GM18519 (cell line): ENCODE measurements around the gene DNPH1.

Experiments
- ATAC-seq: cut with Tn5 transposase; IDR thresholded peaks from one replicate; pipeline ENCODE4 v1.9.1; 2021; ENCODE audit warnings: mild to moderate bottlenecking, moderate library complexity; ENCODE audit not compliant: unreplicated experiment, low FRiP score

Gene DNPH1

DNA sequence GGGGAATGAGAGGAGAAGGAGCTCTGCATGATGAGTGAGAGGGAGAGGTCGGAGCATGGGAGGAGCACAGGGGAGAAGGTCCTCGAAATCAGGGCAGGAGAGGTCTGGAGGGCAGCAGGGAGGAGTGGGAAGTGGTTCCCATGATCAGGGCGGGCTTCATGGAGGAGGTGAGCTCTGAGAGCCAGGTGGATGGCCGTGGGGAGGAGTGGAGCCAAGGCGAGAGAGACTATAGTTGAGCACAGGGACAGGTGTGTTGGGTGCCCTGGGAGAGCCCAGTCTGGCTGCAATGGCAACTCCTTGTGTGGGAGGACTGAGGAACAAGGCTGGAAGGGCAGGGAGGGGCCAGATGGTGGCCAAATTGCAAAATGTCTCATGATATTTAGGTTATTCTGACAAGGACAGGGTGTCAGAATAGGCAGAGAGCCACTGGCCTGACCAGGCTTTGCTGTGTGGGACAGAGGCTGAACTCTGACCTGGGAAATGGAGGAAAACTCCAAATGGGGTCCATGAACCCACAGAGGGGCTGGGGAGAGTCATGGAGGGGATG is 35.4 kb upstream of the DNPH1 start:
- ATAC-seq, result no peak

DNA sequence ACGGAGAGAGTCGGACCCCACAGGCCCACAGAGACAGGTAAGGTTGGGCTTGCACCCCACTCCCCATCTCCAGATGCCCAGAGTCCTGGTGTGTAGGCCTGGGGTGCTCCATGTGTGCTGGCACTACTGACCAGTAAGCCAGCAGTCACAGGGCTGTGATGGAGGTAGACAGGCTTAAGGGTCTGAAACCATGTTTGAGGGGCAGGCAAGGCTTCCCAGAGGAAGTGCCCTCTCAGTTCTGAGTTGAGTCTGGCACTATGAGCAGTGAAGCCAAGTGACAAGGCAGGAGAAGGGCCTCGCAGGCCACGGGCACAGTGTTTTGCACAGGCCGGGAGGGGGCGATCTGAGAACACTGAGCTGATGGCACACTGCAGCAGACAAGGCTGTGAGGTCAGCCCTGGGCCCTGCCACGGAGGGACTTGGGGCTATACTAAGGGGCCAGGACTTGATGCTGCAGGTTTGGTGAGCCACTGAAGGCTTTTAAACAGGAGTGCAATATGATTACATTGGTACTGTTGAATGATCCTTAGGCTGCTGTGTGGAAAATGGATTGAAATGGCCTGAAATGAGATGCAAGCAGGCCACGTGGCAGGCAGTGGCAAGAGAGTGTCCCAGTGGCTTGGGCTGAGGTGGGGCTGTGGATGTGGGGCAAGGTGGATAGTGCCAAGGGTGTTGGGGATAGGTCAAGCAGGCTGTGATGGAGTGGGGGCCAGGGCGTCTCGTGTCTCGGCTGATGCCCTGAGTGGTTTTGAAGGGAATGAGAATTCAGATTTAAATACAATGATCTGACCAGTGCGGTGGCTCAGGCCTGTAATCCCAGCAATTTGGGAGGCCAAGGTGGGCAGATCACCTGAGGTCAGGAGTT is 34.3 kb upstream of the DNPH1 start:
- ATAC-seq, result no peak

DNA sequence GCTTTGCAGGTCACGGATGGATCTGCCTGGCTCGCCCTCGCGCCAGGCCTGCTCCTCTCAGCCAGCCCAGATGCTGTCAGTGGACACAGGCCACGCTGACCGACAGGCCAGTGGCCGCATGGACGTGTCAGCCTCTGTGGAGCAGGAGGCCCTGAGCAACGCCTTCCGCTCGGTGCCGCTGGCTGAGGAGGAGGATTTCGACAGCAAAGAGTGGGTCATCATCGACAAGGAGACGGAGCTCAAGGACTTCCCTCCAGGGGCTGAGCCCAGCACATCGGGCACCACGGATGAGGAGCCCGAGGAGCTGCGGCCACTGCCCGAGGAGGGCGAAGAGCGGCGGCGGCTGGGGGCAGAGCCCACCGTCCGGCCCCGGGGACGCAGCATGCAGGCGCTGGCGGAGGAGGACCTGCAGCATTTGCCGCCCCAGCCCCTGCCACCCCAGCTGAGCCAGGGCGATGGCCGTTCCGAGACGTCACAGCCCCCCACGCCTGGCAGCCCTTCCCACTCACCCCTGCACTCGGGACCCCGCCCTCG is 33.6 kb upstream of the DNPH1 start:
- no peak for ATAC-seq

DNA sequence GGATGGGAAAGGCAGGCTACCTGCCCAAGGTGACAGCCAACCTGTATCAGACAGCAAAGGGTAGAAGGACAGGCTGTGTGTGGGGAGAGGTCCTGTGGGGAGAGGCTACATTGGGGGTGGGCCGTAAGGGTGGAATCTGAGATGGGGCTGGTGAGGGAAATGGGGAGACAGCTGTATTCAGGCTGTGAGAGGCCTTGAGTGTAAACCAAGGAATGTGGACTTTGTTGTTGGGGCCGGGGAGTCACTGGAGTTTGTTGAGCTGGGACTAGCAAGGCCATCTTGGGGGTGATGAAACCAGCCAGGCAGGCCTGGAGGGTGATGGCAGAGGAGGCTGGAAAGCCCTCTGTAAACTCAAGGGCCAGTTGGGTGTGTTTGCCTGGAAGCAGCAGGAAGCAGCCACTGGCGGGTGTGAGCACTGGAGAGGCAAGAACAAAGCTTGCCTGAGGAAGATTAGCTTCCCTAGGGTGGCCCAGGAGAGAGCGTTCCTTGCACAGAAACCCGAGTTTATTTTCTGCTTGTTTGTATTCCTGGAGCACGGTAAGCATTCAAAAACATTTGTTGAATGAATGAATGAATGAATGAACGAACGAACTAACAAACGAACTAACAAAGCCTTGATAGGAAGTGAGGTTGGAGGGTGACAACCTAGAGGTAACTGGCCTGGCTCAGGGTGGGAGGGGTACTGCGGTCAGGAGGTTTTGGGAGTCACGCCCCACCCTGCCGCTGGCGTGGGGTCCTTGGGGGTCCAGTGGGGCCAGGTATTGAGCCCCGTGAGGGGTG is 32.9 kb upstream of the DNPH1 start:
- ATAC-seq, result no peak

DNA sequence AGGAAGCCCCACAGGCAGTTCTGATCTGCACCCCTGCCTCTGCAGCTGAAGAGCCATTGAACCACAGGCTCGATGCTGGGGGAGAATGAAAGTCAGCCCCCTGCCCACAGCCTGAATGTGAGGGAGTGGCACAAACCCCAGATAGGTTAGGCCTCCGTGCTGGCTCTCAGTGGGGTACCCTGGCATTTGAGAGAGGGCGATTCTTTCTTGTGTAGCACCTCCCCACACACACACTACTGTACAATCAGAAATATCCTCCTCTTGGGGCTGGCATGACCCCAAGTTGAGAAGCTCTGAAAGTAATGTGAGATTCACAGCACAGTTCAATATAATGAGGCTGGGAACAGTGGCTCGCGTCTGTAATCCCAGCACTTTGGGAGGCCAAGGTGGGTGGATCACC is 31.9 kb upstream of the DNPH1 start:
- ATAC-seq, result no peak

DNA sequence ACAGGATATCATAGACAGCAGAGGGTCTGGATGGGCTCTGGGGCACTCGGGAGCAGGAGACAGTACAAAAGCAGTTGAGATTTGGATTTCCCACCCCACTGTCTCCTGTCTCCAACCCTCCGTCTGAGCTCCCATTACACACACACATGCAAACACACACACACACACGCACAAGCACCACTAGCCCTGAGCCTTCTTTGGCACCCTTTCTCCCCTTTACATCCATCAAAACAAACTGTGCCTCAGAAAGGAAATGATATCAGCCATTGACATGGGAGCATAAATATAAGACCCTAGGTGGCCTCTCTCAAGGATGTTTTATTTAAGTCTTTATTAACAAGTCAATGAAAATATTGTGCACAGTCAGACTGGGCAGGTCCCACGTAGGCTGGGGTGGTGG is 31.5 kb upstream of the DNPH1 start:
- no peak for ATAC-seq

DNA sequence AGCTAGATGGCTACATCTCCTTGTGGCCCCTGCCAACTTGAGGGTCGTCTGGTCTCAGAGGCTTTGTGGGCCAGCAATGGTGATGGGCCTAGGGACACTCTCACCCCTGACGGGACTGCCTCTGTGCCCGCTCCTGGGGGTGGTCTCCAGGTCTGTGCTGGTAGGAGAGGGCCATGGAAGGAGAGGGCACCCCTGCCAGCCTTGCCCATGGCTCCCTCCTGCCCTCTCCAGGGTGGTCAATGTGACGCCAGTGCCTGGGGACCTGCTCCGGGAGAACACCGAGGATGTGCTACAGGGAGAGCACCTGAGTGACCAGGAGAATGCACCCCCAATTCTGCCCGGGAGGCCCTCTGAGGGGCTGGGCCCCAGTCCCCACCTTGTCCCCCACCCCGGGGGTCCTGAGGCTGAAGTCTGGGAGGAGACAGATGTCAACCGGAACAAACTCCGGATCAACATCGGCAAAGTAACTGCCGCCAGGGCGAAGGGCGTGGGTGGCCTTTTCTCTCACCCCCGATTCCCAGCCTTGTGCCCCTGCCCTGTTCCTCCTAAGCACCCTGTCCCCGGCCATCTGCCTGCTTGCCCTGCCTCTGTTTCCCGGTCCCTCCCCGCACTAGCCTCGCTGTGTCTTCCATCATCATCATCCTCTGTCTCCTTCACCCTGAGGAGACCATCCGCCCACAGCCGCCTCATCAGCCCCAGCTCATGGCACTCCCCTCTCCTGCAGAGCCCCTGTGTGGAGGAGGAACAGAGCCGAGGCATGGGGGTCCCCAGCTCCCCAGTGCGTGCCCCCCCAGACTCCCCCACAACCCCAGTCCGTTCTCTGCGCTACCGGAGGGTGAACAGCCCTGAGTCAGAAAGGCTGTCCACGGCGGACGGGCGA is 29.8 kb upstream of the DNPH1 start:
- ATAC-seq, result no peak

DNA sequence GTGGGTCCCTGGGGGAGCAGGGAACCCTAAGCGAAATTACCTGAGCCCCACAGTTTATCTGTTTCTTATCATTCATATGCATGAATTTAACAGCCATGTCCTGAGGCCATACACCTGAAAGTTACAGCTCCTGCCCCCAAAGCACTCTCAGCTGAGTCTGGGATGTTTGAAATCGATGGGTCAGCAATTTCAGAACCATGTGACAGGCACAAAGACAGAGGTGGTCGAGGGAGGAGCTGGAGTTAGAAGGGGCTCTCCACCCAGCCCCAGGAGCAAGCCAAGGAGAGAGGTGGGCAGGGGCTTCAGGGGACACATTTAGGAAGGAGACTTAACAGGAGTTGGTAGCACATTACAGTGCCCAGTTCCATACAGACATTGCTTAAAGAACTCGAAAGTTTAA is 28.9 kb upstream of the DNPH1 start:
- ATAC-seq, result no peak

DNA sequence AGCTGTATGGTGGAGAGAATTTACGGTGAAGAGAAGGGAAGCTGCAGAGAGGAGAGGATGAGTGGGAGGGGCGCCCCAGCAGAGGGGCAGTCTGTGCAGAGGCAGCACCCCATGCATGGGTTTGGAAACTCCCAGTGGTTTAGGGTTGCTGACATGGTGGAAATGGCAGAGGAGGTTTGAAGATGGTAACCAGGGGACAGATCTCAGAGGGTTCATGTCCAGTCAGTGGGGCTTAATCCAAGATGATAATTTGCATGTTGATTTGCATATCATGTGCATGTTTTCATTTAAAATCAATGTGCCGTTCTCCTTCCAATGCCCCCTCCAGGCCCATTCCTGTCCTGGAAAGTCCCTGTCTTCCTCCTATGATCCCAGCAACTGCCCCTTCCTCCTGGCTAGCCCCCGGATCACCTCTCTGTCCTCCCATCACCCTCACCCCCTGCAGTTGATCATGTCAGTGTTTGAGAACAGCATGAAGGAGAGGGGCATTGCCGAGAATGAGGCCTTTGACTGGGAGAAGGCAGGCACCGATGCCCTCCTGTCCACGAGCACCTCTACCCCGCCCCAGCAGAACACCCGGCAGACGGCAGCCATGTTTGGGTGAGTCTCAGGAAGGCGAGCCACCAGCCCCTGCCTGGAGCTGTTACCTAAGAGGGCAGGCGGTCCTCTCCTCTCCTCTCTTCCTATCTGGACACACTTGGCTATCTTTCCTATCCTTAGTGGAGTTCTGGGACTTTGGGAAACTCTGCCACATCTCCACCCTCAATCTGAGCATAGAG is 28.3 kb upstream of the DNPH1 start:
- no peak for ATAC-seq

DNA sequence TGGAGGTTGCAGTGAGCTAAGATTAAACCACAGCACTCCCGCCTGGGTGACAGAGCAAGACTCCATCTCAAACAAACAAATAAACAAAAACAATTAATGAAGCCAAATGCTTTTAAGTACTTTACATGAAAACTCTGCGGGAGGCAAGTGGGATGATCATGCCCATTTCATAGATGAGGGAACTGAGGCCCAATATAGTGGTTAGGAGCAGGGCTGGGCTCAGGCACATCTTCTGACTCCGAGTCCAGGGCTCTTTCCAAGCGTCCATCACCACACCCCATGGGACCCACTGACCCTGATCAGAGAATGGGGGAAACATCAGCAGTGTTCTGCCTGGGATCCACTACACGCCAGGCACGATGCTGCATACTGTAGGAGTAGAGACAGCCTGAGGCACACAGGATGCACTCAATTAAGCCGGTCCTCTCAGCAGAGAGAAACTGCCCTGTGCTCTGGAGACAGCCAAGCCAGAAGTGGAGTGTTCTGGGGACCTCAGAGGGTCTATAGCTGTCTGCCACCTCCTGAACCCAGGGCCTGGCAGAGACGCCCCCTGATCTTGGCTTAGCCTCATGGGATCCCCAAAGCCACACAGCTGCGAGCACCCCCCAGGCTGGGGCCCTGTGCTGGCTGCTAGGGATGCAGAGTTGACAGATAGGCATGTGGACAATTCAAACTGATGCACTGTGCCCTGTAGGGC is 27.5 kb upstream of the DNPH1 start:
- ATAC-seq, result no peak

DNA sequence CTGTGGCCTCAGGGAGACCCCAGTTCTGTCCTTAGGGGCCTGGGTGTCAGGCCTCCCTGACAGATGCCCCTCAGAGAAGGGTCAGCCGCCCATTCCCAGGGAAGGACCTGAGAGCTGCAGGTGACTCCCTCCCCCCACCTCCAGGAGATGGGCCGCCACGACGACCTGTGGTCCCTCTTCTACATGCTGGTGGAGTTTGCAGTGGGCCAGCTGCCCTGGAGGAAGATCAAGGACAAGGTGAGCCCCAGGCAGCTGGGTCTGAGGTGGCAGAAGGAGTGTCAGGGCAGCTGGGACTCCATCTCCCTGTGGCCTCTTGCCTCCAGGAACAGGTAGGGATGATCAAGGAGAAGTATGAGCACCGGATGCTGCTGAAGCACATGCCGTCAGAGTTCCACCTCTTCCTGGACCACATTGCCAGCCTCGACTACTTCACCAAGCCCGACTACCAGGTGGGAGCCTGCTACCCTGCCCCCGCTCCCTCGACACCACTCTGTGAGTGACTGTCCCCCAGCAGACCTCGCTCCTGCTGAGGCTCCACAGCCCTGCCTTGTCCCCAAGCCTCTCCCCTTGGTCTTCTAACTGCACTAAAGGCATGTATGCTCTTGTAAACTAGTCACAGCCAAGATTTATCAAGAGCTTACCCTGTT is 26.2 kb upstream of the DNPH1 start:
- ATAC-seq, result no peak

DNA sequence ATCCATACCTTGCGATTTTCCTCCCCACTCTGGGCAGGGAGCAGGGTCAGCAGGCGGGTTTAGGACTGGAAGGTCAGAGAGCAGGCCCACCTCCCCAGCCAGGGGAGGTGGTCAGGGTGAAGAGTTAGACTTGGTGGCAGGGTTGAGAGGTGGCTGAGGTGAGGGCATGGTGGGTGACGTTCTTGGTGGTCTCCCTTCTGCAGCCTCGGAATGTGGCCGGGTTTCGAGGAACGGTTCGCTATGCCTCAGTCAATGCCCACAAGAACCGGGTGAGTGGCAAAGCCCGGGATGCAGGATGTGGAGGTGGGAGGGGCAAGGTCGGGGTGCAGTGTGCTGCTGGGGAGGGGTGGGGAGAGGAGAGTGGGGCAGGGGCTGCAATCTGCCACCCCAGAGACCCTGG is 25.6 kb upstream of the DNPH1 start:
- ATAC-seq, result no peak

DNA sequence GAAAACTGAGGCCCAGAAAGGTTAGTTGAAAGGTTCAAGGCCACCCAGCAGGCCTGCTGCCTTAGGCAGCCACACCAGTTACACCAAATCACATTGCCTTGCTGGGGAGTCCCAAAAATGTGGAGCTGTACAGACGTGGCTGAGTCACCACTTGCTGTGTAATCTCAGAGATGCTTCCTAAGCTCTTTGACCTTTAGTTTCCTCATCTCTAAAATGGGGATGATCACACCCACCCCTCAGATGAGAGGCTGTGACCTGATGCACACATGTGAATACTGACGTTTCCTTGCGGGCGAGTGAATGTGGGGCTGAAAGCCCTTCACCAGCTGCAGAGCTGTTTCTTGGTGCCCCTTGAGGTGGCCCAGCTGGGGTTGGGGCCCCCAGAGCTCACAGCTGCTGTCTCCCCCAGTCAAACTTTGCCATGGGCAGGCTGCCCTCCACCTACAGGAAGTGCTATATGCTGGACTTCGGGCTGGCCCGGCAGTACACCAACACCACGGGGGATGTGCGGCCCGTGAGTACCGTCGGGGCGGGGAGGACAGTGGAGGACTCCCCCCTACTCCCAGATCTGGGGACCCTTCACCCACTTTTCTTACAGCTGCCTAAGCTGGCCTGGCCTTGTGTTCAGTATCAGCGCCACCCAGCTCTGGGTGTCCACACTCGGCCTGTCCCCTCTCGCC is 25.0 kb upstream of the DNPH1 start:
- no peak for ATAC-seq

DNA sequence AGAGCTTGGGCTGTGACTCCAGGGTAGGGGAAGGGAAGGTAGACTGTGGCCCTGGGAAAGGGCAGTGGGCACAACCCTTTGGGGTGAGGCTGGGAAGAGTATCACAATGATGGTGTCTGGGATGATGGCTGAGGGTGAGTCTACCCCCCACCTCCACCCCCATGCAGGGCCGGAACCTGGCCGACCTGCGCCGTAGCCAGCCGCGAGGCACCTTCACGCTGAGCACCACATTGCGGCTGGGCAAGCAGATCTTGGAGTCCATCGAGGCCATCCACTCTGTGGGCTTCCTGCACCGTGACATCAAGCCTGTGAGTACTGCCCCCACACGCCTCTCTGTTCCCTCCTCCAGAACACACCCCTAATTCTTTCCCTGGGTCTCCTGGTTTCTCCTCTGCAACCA is 24.1 kb upstream of the DNPH1 start:
- no peak for ATAC-seq

DNA sequence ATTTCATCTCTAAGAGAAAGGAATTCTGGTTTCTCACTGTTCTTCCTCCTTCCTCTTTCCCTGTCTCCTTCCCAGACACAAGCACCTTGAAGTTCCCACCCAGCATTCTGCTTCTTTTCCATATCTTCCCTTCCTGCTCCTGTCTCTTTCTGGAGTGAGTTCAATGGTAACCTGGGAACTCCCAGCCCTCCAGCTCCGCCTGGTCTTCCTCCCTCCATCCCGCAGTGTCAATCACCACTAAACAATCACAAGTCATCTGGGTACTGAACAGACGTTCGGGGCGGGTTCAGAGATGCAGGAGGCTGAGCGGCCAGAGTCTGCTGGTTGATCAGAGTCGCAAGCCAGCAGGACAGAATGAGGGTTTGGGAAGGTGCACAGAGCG is 21.7 kb upstream of the DNPH1 start:
- no peak for ATAC-seq

DNA sequence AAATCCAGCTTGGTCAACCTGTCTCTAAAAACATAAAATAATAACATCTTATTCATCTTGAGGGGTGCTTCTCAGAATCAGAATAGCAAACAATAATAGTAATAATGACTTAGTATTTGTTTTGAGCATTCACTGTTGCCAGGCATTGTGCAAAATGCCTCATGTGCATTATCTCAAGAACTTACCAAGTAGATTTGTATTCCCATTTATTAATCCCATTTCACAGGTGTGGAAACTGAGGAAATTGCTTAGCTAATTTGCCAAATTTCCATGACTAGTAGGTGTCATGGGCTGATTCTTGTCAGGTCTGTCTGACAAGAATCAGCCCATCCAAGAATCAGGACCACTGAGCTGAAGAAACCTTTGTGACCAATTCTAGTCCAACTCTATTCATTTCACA is 19.5 kb upstream of the DNPH1 start:
- ATAC-seq, result no peak

DNA sequence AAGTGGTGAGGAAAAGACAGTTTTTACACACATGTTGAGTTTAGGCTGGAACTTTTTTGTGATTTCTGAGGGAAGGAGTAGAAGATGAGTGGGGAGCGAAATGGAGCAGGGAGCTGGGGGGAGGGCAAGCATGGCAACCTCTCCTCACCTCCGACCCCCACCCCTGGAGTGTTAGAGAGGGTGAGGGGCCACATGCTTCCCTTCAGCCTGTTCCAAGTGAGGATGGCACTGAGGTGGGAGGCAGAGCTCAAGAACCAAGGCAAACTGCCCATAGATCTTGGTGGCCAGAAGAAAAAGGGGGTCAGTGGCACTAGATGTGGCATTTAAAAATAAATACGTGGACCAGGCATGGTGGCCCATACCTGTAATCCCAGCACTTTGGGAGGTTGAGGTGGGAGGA is 18.8 kb upstream of the DNPH1 start:
- no peak for ATAC-seq
